Measurements from ENCODE around the gene SMYD2. TPM values are rescaled to one million over a fixed set of nuclear protein-coding genes. Genes with fewer than 3 reads are reported as not detected.
A peak's percentile ranks its signal among the peaks of the same experiment; 100 is the strongest.

SMYD2 gene
- total and polyA plus RNA-seq, 11 donors: 157 to 406 (median 324) TPM

GRCh38 chr1:214328770-214329469, 48.0 kb downstream of the SMYD2 start:
- DNase-seq (peak; percentile 77 to 83 (median 82)), ATAC-seq (peak; percentile 74 to 89 (median 86))
- Histone ChIP-seq H3K36me3 (peaks cover 0 to 78% (median 42%) of the 10 kb centered on the region in 9 donors), H3K9me3 (no peaks in the 10 kb centered on the region), H3K27ac (peak overlapping the region in 8 of 12 donors; percentile 36 to 78 (median 65)), H3K27me3 (no peaks in the 10 kb centered on the region), H3K4me3 (no peak overlapping the region), H3K4me1 (peaks cover 0 to 50% (median 15%) of the 10 kb centered on the region in 12 donors)
- intact Hi-C loops (cut with DNase I): loop anchor here (1.0 to 5.0 kb wide), 10 partner anchors 47 to 1207 kb away; partner anchors contain the start of gene SMYD2 (in 1 of the 10)
- WGBS, 4 donors: 25 to 61% (median 56%) methylated on average over 4 to 11 of the region's 11 CpGs
- TF ChIP-seq, protein P1, sequence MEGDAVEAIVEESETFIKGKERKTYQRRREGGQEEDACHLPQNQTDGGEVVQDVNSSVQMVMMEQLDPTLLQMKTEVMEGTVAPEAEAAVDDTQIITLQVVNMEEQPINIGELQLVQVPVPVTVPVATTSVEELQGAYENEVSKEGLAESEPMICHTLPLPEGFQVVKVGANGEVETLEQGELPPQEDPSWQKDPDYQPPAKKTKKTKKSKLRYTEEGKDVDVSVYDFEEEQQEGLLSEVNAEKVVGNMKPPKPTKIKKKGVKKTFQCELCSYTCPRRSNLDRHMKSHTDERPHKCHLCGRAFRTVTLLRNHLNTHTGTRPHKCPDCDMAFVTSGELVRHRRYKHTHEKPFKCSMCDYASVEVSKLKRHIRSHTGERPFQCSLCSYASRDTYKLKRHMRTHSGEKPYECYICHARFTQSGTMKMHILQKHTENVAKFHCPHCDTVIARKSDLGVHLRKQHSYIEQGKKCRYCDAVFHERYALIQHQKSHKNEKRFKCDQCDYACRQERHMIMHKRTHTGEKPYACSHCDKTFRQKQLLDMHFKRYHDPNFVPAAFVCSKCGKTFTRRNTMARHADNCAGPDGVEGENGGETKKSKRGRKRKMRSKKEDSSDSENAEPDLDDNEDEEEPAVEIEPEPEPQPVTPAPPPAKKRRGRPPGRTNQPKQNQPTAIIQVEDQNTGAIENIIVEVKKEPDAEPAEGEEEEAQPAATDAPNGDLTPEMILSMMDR (IDR thresholded peaks at IDR 0.05): peak; percentile 86 to 94 (median 90)
- TF ChIP-seq POLR2A (IDR thresholded peaks at IDR 0.05): no peak

- Histone ChIP-seq H3K36me3 (peaks cover 0 to 78% (median 43%) of the 10 kb centered on the region in 9 donors), H3K9me3 (no peaks in the 10 kb centered on the region), H3K27me3 (no peaks in the 10 kb centered on the region), H3K4me3 (no peak overlapping the region), H3K27ac (peak overlapping the region in 6 of 12 donors; percentile 22 to 81 (median 68)), H3K4me1 (peaks cover 0 to 50% (median 15%) of the 10 kb centered on the region in 12 donors)
- intact Hi-C loops (cut with DNase I): loop anchor here (1.0 to 10.0 kb wide), 17 partner anchors 47 to 1207 kb away; partner anchors contain the start of genes PTPN14 (in 3 of the 10) and SMYD2 (in 1 of the 10)
- ATAC-seq (peak in 1 of 4 donors; percentile 3), DNase-seq (no peak)
- WGBS, 4 donors: 91 to 94% (median 92%) methylated on average over 17 to 20 of the region's 20 CpGs
- no peak for TF ChIP-seq POLR2A (IDR thresholded peaks at IDR 0.05)
- TF ChIP-seq, protein P1 (IDR thresholded peaks at IDR 0.05): no peak
Observed at GRCh38 chr1:214329470-214330220, 48.7 kb downstream of the SMYD2 start.

DNA sequence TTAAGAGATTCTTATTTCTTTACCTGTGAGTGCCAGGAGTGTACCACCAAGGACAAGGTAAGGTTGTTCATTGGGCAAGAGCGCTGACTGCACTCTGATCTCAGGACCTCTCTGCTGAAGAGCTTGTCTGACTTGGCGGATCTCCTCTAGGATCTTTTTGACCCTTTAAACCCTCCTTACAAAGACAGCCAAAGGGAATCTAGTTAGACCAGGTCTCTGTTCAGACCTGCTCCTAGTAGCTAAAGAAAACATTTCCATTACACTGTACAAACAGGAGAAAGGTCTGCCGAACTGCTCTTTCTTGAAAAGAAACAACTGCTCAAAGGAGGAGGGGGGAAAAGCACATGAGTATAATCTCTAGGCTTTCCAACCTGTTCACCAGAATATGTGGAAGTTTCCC, 49.3 kb downstream of the SMYD2 start:
- H3K9me3 ChIP-seq: no peaks in the 10 kb centered on the region
- H3K36me3 ChIP-seq: peaks cover 0 to 78% (median 43%) of the 10 kb centered on the region in 9 donors
- intact Hi-C loops (cut with DNase I): loop anchor here in 7 of 10 donors (2.0 to 10.0 kb wide), 7 partner anchors 51 to 1195 kb away; partner anchors contain the start of gene PTPN14 (in 3 of the 7)
- no peaks in the 10 kb centered on the region for H3K27me3 ChIP-seq
- ATAC-seq (no peak), DNase-seq (no peak)
- H3K4me3 ChIP-seq: no peak overlapping the region
- H3K27ac ChIP-seq: peak overlapping the region in 9 of 12 donors; percentile 18 to 81 (median 63)
- peaks cover 0 to 50% (median 15%) of the 10 kb centered on the region in 12 donors for H3K4me1 ChIP-seq
- WGBS, 4 donors: 89 to 93% (median 91%) methylated on average over 3 of the region's 3 CpGs
- no peak for TF ChIP-seq POLR2A (IDR thresholded peaks at IDR 0.05)
- TF ChIP-seq, protein P1 (IDR thresholded peaks at IDR 0.05): no peak
